HG03521 (cell line): ENCODE data around the gene PARD6G.
A peak's percentile ranks its signal among the peaks of the same experiment; 100 is the strongest.

Experiments used
- ATAC-seq: cut with Tn5 transposase; IDR thresholded peaks from one replicate; pipeline ENCODE4 v1.9.1; 2021; ENCODE audit warnings: mild to moderate bottlenecking, moderate library complexity; ENCODE audit not compliant: unreplicated experiment

The PARD6G gene

GRCh38 chr18:80213182-80213581 lies 34.1 kb downstream of the PARD6G start:
- ATAC-seq: no peak

DNA sequence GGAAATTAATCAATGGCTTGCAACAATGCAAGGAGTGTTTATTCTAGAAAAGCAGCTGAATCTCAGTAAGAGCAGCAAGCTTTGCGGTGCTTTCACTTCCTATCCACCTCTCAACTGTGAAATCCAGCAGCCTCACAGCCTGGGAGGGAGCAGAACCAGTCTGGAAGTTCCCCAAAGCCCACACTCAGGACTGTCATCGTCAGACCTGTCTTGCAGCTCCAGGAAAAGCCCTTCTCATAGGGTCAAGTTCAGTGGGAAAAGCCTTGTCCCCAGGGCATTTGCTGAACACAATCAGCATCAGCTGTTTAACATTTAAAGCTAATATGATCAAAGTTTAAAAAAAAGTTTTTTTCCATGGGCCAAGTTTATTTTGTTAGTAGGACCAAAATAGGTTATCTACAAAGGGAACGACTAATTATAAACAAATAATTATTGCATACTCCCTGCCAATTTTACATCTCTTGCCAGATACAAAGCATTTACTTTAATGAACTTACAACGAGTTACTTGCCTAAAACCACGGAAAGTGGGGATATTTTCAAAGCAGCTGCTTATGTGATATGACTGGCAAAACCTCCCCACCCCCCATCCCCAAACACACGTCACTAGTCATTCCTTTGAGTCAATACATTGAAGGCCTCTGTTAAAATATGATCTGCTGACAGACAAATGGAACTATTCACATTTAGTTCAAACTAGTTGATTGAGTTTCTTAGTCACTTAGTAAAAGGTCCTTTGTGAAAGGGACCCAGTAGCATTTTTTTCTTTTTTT lies 36.8 kb downstream of the PARD6G start:
- no peak for ATAC-seq

- no peak for ATAC-seq
Measured at GRCh38 chr18:80208620-80209019, 38.7 kb downstream of the PARD6G start.

GRCh38 chr18:80205294-80205693 lies 42.0 kb downstream of the PARD6G start:
- ATAC-seq: no peak

DNA sequence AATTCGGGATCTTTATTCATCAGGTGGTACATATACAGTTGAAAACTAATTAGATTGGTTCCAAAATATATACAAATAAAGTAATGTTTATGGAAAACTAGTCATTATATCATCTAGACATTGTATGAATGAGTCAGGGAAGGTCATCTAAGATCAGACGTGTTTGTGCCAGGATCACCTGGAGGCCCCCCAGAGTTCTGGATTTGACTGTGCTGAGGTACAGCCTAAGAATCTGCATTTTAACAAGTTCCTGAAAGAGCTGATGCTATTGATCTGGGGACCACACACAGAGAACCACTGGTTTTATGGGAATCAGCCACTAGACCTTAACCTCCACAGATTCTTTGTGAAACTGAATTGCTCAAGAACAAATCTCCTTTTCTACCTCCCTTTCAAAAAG lies 43.2 kb downstream of the PARD6G start:
- no peak for ATAC-seq

DNA sequence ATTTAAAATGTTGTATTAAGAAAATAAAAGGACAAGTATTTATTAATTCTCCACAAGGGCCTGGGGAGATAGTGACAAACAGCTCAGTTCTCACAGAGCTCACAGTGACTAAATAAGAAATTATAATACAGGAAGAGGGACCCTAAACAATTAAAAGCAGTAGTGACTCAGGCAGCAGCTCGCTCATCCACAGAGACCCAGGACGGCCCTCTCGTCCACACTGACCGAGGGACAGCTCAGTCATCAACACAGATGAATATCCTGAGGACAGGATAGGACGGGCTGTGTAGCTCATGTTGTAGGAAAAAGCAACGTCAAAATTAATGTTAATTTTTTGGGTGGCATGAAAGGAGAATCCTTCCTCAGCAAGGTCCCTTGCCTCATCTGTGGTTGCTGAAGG lies 44.1 kb downstream of the PARD6G start:
- no peak for ATAC-seq

DNA sequence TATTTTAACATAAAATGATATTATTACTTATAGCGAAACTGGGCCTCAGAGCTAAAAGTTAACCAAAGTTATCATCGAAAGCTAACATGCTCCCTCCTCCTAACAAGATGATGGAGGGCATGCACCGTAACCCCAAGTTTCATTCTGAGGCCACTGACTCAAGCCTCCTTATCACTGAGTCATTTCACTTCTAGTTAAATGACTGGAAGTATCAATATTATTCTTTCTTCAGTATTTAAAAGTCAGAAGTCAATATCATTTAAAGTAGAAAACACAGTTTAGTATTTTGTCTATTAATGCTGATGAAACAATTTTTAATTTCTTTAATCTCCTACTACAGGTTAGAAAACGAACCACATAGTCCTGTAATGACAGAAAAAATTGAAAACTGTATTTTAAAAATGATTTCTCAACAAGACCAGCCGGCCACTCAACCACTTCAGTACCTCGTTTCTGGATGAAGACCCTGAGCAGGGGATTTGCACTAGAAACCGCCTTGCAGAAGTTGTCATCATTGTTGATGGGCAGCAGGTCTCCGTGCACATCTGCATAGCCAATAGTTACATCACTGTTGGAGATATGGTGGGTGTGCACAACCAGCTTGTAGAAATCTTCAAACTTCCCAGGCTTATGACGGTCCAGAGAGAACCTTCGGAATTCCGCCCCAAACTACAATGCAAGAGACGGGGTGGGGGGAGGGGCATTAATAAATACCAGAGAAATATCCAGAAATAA lies 44.9 kb downstream of the PARD6G start:
- ATAC-seq: peak; percentile 85

DNA sequence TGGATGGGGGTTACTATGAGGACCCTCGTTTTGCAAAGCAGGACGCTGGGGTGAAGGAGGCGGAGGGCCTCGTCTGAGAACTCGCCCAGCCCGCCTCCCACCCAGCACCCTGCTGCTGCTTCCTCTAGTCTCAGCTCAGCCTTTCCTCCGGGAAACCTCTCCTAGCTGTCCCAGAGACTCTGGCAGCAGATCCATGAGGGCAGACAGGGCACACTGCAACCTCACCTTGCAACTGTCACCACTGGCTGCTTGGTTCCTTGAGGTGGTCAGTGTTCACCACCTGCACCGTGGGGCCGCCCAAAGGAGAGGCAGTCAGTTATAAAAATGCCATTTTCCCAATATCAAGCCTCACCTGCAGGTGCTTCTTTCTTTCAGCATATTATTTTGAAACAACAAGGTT lies 45.6 kb downstream of the PARD6G start:
- peak; percentile 5 for ATAC-seq

DNA sequence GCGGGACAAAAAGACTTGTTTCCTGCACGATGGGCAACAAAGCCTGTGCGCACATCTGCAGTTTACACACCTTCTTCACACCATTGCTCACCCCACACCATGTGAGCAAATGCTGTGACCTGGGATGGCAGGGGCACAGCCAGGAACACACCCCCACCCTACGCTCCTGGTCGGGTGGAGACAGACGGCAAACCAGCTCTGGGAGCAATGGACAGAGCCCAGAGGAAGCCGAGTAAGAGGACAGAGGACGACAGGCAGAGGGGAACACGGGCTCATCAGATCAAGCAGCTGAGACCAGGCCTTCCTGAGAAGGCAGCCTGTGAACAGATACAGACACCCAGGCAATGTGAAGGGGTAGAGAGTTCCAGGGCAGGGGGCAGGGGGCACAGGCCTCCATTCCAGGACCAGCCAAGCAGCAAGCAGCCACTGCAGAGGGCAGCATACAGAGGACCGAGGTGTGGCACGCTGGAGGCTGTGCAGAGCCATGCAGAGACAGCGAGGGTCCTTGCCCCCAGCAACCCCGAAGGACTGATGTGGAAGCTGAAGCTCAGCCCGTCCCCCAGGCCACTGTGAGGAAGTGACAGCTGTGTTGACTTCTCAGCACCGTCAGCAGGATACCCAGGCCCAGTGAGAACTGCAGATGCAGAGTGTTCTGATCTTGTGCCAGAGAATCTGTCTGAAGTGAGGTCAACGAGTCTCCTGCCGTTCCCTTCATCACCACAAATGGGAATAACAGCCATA lies 46.2 kb downstream of the PARD6G start:
- no peak for ATAC-seq

GRCh38 chr18:80200171-80200931 lies 47.0 kb downstream of the PARD6G start:
- ATAC-seq: no peak

DNA sequence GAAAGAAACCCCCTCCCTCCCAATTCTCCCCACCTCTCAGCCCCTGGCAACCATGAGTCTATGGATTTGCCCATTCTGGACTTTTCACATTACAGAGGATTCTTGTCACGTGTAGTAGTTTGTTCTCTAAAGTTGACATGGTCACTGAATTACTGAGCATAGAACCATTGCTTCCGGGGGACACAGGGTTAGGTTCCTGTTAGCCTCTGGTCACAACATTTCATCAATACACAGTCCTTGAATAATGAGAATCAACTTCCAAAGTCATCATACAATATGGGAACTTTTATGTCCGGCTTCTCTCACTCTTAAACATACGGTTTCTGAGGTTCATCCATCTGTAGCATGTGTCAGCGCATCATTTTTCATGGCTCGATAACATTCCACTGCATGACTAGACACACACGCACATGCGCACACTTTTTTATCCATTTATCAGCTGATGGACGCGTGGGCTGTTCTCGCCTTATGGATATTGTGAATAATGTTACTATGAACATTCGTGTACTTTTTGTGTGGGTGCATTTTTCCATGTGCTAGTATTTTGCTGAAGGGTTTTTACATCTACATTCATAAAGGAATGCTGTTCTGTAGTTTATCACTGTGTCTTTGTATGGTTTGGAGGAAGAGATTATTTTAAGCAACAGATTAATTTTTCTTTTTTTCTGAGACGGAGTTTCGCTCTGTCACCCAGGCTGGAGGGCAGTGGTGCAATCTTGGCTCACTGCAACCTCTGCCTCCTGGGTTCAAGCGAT lies 48.1 kb downstream of the PARD6G start:
- ATAC-seq: no peak

DNA sequence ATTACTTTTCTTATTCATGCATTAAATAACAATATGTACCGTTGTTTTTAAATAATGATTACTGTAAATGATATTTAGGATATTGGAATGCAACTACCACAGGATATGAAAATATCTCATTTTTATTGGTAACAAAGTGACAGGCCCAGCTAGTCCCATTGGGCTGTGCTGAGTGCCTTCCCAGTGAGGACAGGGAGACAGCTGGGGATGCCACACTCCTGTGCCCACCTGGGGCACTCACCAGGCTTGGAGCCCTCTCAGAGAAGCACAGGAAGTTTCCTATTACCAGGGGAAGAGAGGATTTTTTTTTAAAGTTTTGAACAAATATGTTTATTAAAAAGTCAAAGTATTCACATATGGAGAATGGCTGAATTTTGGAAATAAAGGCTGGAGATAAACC lies 48.9 kb downstream of the PARD6G start:
- no peak for ATAC-seq

- ATAC-seq: no peak
Measured at GRCh38 chr18:80197528-80197927, 49.8 kb downstream of the PARD6G start.

GRCh38 chr18:80196528-80197320 lies 50.6 kb downstream of the PARD6G start:
- ATAC-seq: no peak

- no peak for ATAC-seq
Measured at GRCh38 chr18:80194874-80195570, 52.3 kb downstream of the PARD6G start.

DNA sequence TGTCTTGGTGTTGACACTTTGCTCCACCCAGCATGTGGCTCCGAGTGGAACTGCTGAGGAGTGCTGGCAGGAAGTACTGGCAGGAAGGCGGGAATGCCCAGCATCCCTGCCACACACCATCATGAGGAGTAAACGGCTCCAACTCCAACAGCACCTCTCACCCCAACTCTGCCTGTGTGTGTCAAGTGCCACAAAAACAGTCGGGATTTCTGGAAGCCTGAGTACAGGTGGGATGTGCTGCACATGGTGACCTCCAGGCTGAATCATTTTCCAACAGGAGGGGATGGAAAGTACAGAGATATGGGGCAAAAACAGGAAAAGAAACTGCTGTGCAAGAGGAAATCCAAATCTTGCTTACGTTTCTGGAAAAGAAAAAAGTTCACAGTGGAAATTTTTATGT lies 53.6 kb downstream of the PARD6G start:
- ATAC-seq: no peak

- no peak for ATAC-seq
Measured at GRCh38 chr18:80192653-80193385, 54.5 kb downstream of the PARD6G start.
